HUES64 (cell line): Measurements from ENCODE around the gene RBBP5.

Experiments
- H3K27ac ChIP-seq: 2 replicates; pipeline ENCODE4 v1.7.0; 2013; ENCODE audit warnings: low read depth, low read length, inconsistent platforms
- H3K27me3 ChIP-seq: 2 replicates; pipeline ENCODE4 v1.6.1; 2013; ENCODE audit warnings: mild to moderate bottlenecking, low read length; ENCODE audit not compliant: insufficient read depth
- H3K36me3 ChIP-seq: 2 replicates; pipeline ENCODE4 v1.6.1; 2013; ENCODE audit warnings: mild to moderate bottlenecking, low read length; ENCODE audit not compliant: insufficient read depth
- H3K4me1 ChIP-seq: 2 replicates; pipeline ENCODE4 v1.6.1; 2013; ENCODE audit warnings: mild to moderate bottlenecking, low read length, moderate library complexity; ENCODE audit not compliant: insufficient read depth
- H3K4me3 ChIP-seq: 2 replicates; pipeline ENCODE4 v1.5.1; 2013; ENCODE audit warnings: mild to moderate bottlenecking, low read length, moderate library complexity
- H3K9ac ChIP-seq: 2 replicates; pipeline ENCODE4 v1.6.1; 2013; ENCODE audit warnings: mild to moderate bottlenecking, low read depth, low read length
- H3K9me3 ChIP-seq: 2 replicates; pipeline ENCODE4 v1.6.1; 2013; ENCODE audit warnings: low read depth, low read length; ENCODE audit not compliant: insufficient read depth
- WGBS: fragments of 150-250, 120-280 bp; methylation state at CpG from one replicate; pipeline ENCODE4 v1.1.7; 2013; ENCODE audit warnings: missing lambda C conversion rate; 5-methylcytosine and 5-hydroxymethylcytosine counted together

Gene RBBP5

DNA sequence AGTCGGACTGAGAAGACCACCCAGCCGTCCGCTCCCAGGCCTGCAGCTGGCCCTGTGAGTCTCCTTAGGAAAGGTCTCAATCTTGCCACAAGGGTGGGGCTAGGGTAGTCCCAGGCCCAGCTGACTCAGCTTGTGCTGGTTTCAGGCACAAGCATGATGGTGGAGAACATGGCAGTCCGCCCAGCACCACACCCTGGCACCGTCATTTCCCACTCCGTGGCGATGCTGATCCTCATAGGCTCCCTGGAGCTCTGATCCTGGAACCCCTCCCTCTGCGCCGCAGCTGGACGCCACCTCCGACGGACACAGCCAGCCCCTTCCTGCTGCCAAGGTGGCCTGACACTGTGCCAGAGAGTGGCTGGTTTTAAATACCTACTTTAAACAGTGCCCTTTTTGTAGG lies 48.3 kb downstream of the RBBP5 start:
- H3K36me3 ChIP-seq = no peaks in the 10 kb centered on the region
- no peak overlapping the region for H3K9ac ChIP-seq
- no peaks in the 10 kb centered on the region for H3K9me3 ChIP-seq
- H3K27me3 ChIP-seq = no peaks in the 10 kb centered on the region
- WGBS = 94% methylated on average over 12 of the region's 12 CpGs
- no peak overlapping the region for H3K27ac ChIP-seq
- H3K4me3 ChIP-seq = no peak overlapping the region
- no peaks in the 10 kb centered on the region for H3K4me1 ChIP-seq

DNA sequence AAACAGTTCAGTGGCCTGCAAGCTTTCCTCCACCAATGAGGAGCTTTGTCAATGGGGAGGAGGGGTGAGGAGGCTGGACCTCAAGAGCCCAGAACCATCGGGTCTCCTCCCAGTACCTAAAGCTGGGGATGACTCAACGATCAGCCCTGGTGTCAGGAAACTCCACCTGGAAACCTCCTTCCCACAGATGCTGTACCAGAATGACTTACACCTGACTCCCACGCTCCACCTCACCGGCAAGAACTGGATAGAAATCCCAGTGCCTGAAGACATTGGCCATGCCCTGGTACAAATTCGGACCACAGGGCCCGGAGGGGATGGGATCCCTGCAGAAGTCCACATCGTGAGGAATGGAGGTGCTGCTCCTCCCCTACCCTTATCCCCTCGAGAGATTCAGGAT lies 48.9 kb downstream of the RBBP5 start:
- WGBS = 91% methylated on average over 8 of the region's 8 CpGs
- H3K36me3 ChIP-seq = no peaks in the 10 kb centered on the region
- H3K27ac ChIP-seq = no peak overlapping the region
- H3K27me3 ChIP-seq = no peaks in the 10 kb centered on the region
- no peaks in the 10 kb centered on the region for H3K9me3 ChIP-seq
- no peak overlapping the region for H3K9ac ChIP-seq
- no peaks in the 10 kb centered on the region for H3K4me1 ChIP-seq
- H3K4me3 ChIP-seq = no peak overlapping the region

DNA sequence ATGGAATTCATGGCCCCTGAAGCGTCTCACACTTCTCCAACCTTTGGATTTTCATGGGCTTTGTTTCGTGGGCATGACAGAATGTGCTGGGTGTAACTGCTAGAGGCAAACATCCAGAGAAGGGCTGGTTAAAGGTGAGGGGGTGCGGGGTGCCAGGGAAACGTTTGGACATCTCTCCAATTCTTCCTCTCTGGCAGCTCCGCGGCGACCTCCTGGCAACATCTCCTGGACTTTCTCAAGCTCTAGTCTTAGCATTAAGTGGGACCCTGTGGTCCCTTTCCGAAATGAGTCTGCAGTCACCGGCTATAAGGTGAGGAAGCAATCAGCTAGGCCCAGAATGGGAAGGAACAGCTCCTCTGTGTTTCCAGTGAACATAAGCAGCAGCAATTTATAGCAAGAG lies 49.5 kb downstream of the RBBP5 start:
- Histone ChIP-seq H3K9ac (no peak overlapping the region), H3K4me1 (no peaks in the 10 kb centered on the region), H3K9me3 (no peaks in the 10 kb centered on the region), H3K27ac (no peak overlapping the region), H3K27me3 (no peaks in the 10 kb centered on the region), H3K4me3 (no peak overlapping the region), H3K36me3 (no peaks in the 10 kb centered on the region)
- 95% methylated on average over 9 of the region's 9 CpGs for WGBS

DNA sequence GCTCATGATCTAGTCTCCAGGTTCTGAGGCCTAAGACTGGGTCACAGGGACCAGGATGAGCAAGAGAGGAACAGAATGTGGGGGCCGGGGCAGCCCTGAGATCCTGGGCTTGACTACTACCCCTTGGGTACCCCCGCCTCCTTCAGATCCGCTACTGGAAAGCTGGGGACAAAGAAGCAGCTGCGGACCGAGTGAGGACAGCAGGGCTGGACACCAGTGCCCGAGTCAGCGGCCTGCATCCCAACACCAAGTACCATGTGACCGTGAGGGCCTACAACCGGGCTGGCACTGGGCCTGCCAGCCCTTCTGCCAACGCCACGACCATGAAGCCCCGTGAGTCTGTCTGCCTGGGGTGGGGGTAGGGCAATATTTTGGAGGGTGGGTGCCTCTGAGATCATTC lies 50.0 kb downstream of the RBBP5 start:
- Histone ChIP-seq H3K27me3 (no peaks in the 10 kb centered on the region), H3K9ac (no peak overlapping the region), H3K9me3 (no peaks in the 10 kb centered on the region), H3K4me1 (no peaks in the 10 kb centered on the region), H3K27ac (no peak overlapping the region), H3K36me3 (no peaks in the 10 kb centered on the region), H3K4me3 (no peak overlapping the region)
- WGBS = 90% methylated on average over 12 of the region's 12 CpGs

DNA sequence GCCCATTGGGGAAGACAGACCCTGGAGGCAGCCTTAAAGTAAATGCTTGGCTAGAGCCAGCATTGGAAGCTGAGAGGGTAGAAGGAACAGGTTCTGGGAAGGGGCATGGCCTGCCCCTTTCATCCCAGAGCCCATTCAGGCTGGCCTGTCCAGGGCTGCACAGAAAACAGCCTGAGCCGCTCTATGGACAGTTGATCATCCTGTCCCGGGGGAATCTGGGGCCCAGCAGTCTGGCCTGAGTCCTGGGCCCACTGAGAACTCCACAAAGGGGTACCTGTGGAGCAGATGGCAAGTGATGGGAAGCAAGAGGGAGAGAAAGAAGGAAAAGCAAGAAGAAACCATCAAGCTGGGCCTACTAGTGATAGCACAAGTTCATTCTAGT lies 50.8 kb downstream of the RBBP5 start:
- Histone ChIP-seq H3K27me3 (no peaks in the 10 kb centered on the region), H3K9ac (no peak overlapping the region), H3K4me1 (no peaks in the 10 kb centered on the region), H3K36me3 (no peaks in the 10 kb centered on the region), H3K9me3 (no peaks in the 10 kb centered on the region), H3K4me3 (no peak overlapping the region), H3K27ac (no peak overlapping the region)
- WGBS = 90% methylated on average over 2 of the region's 2 CpGs

DNA sequence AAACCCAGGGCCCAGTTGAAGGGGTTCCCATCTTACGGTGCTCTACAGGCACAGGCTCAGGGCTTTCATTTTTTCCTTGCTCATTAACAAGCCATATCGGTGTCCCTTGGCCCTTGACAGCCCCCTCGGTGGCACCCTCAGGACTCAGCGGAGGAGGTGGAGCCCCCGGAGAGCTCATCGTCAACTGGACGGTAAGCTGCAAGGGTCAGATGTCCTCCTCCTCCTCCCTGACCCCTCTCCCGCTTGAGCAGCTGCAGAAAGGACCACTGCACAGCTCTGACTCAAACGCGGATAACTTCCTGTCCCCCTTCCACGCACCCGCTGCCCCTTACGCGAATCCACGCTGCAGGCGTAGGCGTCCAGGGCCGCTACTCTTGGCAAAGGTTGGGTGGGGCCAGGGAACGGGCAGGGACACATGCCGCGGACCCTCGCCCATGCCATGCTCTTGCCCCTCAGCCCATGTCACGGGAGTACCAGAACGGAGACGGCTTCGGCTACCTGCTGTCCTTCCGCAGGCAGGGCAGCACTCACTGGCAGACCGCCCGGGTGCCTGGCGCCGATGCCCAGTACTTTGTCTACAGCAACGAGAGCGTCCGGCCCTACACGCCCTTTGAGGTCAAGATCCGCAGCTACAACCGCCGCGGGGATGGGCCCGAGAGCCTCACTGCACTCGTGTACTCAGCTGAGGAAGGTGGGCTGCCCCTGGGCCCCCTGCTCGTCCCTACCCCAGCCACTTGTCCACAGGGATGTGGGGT lies 52.2 kb downstream of the RBBP5 start:
- H3K9ac ChIP-seq = no peak overlapping the region
- WGBS = 95% methylated on average over 42 of the region's 42 CpGs
- no peak overlapping the region for H3K27ac ChIP-seq
- no peak overlapping the region for H3K4me3 ChIP-seq
- H3K9me3 ChIP-seq = no peaks in the 10 kb centered on the region
- H3K27me3 ChIP-seq = no peaks in the 10 kb centered on the region
- no peaks in the 10 kb centered on the region for H3K36me3 ChIP-seq
- H3K4me1 ChIP-seq = no peaks in the 10 kb centered on the region

DNA sequence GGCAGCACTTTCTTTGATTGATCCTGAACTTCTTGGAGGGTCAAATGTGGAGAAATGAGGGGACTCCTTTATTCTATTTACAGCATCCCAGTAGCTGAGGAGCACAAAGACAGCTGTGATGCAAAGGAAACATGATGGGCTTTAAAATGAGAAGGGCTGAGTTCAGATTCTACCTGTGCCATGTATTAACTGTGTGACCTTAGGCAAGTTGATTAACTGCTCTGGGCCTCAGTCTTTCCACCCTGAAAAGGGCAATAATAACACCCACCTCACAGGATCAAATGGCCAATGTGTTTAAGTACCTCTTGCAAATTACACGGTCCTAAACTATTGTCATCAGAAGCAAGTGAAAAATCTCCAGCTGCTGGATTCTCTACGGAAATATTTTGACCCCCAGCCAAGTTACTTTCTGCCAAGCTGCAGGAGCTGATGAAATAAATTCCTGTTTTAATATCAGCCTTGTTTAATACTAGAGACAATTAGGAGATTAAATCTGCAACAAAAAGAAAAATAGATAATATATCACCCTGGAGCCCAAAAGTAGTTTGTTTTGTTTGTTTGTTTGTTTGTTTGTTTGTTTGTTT lies 53.2 kb downstream of the RBBP5 start:
- H3K9ac ChIP-seq = no peak overlapping the region
- no peaks in the 10 kb centered on the region for H3K27me3 ChIP-seq
- 90% methylated on average over 2 of the region's 2 CpGs for WGBS
- no peak overlapping the region for H3K27ac ChIP-seq
- no peaks in the 10 kb centered on the region for H3K4me1 ChIP-seq
- H3K36me3 ChIP-seq = no peaks in the 10 kb centered on the region
- no peaks in the 10 kb centered on the region for H3K9me3 ChIP-seq
- H3K4me3 ChIP-seq = no peak overlapping the region

DNA sequence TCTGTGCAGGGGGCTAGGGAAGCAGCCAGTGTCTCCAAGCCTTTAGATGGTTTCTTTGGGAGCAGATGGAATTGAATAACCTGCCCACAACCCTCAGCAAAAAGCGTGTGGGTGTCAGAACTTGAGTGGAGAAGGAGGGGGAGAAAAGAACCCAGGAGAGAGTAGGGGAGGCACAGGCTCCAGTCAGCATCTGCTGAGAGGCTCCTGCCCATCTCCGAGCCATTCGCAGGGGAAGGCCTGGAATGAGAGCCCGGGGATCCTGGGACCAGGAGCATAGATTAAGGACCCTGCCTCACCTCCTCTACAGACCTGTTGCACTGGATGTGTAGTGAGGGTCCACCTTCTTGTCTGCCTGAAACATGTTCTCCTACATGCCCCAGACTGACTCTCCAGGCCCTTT lies 53.8 kb downstream of the RBBP5 start:
- H3K27me3 ChIP-seq = no peaks in the 10 kb centered on the region
- no peaks in the 10 kb centered on the region for H3K9me3 ChIP-seq
- 91% methylated on average over 4 of the region's 4 CpGs for WGBS
- no peak overlapping the region for H3K27ac ChIP-seq
- no peak overlapping the region for H3K9ac ChIP-seq
- no peaks in the 10 kb centered on the region for H3K4me1 ChIP-seq
- H3K36me3 ChIP-seq = no peaks in the 10 kb centered on the region
- no peak overlapping the region for H3K4me3 ChIP-seq

DNA sequence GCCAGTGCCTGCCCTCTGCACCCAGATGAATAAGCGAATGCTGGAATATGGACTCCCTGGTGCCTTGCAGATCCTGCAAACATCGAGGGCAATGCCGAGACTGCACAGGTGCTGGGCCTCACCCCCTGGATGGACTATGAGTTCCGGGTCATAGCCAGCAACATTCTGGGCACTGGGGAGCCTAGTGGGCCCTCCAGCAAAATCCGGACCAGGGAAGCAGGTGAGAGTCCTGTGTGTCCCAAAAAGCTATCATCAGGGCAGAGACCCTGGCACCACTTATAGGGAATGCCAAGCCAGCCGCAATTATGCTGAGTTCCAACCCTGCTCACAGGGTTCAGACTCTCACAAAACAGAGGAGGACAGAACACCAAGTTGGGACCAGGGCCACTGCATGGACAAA lies 54.7 kb downstream of the RBBP5 start:
- Histone ChIP-seq H3K4me1 (no peaks in the 10 kb centered on the region), H3K4me3 (no peak overlapping the region), H3K9ac (no peak overlapping the region), H3K27ac (no peak overlapping the region), H3K9me3 (no peaks in the 10 kb centered on the region), H3K27me3 (no peaks in the 10 kb centered on the region), H3K36me3 (no peaks in the 10 kb centered on the region)
- WGBS = 94% methylated on average over 6 of the region's 6 CpGs

DNA sequence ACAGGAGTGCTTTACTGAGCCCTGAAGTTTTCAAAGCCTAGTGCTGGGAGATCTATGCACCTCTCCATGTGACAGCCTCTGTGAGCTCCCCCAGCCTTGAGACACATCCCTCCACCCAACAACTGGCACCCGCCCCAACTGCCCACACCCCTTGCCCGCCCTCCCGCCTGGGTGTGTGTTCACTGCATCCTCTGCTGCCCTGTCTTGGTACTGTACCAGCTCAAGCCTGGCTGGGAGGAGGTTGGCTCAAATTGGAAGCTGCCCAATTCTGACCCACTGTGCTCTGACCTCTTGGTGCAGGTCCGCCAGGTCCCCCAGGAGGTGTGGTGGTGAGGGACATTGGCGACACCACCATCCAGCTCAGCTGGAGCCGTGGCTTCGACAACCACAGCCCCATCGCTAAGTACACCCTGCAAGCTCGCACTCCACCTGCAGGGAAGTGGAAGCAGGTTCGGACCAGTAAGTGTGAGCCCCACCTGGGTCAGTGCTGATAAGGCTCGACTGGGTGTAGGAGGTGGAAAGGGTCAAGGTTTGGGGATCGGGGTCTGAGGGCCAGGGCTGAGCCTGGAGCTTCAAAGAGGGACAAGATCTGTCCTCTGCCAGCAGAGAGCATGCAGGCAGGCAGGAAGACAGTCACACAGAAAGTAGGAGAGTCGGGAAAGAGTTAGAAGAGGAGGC lies 55.5 kb downstream of the RBBP5 start:
- Histone ChIP-seq H3K27ac (no peak overlapping the region), H3K4me3 (no peak overlapping the region), H3K27me3 (no peaks in the 10 kb centered on the region), H3K9me3 (no peaks in the 10 kb centered on the region), H3K4me1 (peaks cover 3% of the 10 kb centered on the region; the same call in 1 of the 2 replicates), H3K36me3 (no peaks in the 10 kb centered on the region), H3K9ac (no peak overlapping the region)
- 87% methylated on average over 13 of the region's 13 CpGs for WGBS

DNA sequence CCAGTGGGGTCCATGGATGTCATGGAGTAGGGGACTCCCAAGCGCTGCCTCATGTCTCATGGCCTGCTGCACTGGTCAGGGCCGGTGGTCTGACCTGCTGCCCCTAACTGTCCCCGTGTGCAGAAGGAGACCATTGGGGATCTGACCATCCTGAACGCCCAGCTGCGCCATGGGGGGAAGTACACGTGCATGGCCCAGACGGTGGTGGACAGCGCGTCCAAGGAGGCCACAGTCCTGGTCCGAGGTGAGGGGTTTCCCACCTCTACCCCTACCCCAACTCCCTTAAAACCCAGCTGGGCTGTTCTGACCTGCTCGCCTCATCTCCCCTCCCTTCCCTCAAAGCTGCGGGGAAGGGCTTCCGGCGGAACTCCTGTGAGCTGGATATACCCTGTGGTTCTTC lies 56.1 kb downstream of the RBBP5 start:
- Histone ChIP-seq H3K4me1 (peaks cover 3% of the 10 kb centered on the region; the same call in 1 of the 2 replicates), H3K4me3 (no peak overlapping the region), H3K27ac (no peak overlapping the region), H3K9me3 (no peaks in the 10 kb centered on the region), H3K36me3 (no peaks in the 10 kb centered on the region), H3K9ac (no peak overlapping the region; the same call in 1 of the 2 replicates), H3K27me3 (no peaks in the 10 kb centered on the region)
- 92% methylated on average over 14 of the region's 14 CpGs for WGBS
